ENCODE measurements around the gene MAGEA8. TPM values are rescaled to one million over a fixed set of nuclear protein-coding genes. Genes with fewer than 3 reads are reported as not detected.

MAGEA8 gene
- total and polyA plus RNA-seq, 2 donors (not counting 3 experiments of a cell fraction or from before 2014, with no cell fraction given) = not detected

- no peaks in the 10 kb centered on the region for H3K27me3 ChIP-seq (ENCODE audit: control insufficient read depth in 2 of 2, insufficient read depth in 2 of 2, low read length in 2 of 2)
- TF ChIP-seq EZH2 (IDR thresholded peaks at IDR 0.05; ENCODE audit: borderline replicate concordance, low read depth, low read length, severe bottlenecking) (no peak), POLR2AphosphoS5 (IDR thresholded peaks at IDR 0.05; ENCODE audit: insufficient read depth, low read depth, low read length) (no peak), CTCF (IDR thresholded peaks at IDR 0.05; ENCODE audit: extremely low read depth in 1 of 2, insufficient read depth in 1 of 2, low read depth in 1 of 2, low read length in 2 of 2) (no peak), GATA2 (IDR thresholded peaks at IDR 0.05; ENCODE audit: insufficient read depth, insufficient read length, low read depth, low read length) (no peak)
- FAIRE-seq (no peak), DNase-seq (ENCODE audit: low read depth, low spot score) (no peak)
- CTCF ChIA-PET = no interaction called here
- POLR2A ChIA-PET = no interaction called here
- H3K9ac ChIP-seq (replicated peaks; ENCODE audit: extremely low read depth, insufficient read depth, low read length) = no peak overlapping the region
- no peak overlapping the region for H3K4me3 ChIP-seq (replicated peaks in 1 of 3; ENCODE audit: insufficient read depth in 1 of 3, low read depth in 1 of 3, low read length in 3 of 3)
- no peaks in the 10 kb centered on the region for H3K79me2 ChIP-seq (ENCODE audit: control insufficient read depth, insufficient read depth, low read length)
- intact Hi-C loops (cut with micrococcal nuclease) (no loop called here), dilution Hi-C loops (cut with MboI; ENCODE audit: extremely low pct_ligation_motif_present, low sequenced_read_pairs) (no loop called here)
- H3K9me1 ChIP-seq (replicated peaks; ENCODE audit: control insufficient read depth, extremely low read depth, insufficient read depth, low read length) = no peaks in the 10 kb centered on the region
- H3K36me3 ChIP-seq (ENCODE audit: control insufficient read depth in 2 of 2, extremely low read depth in 1 of 2, insufficient read depth in 2 of 2, low read length in 2 of 2) = no peaks in the 10 kb centered on the region
- H3K9me3 ChIP-seq (replicated peaks; ENCODE audit: control insufficient read depth, insufficient read depth, low read length) = no peaks in the 10 kb centered on the region
- no TSS peak for BruUV-seq (replicated peaks)
- H3K4me2 ChIP-seq (ENCODE audit: insufficient read depth, low read length) = no peak overlapping the region
- no peak overlapping the region for H2AFZ ChIP-seq (ENCODE audit: low read depth, low read length)
- no peaks in the 10 kb centered on the region for H3K4me1 ChIP-seq (ENCODE audit: control insufficient read depth, extremely low read depth, insufficient read depth, low read length)
- H3K27ac ChIP-seq (ENCODE audit: insufficient read depth, low read depth, low read length) = no peak overlapping the region
- H4K20me1 ChIP-seq (replicated peaks; ENCODE audit: control insufficient read depth, extremely low read depth, insufficient read depth, low read length) = no peaks in the 10 kb centered on the region
These were observed 29.3 kb downstream of the MAGEA8 start for GRCh38 chrX:149910178-149910695.

- Histone ChIP-seq H3K27me3 (ENCODE audit: control insufficient read depth in 2 of 2, insufficient read depth in 2 of 2, low read length in 2 of 2) (no peaks in the 10 kb centered on the region), H3K9me3 (replicated peaks; ENCODE audit: control insufficient read depth, insufficient read depth, low read length) (no peaks in the 10 kb centered on the region), H4K20me1 (replicated peaks; ENCODE audit: control insufficient read depth, extremely low read depth, insufficient read depth, low read length) (no peaks in the 10 kb centered on the region), H3K4me3 (replicated peaks in 1 of 3; ENCODE audit: insufficient read depth in 1 of 3, low read depth in 1 of 3, low read length in 3 of 3) (no peak overlapping the region), H3K36me3 (ENCODE audit: control insufficient read depth in 2 of 2, extremely low read depth in 1 of 2, insufficient read depth in 2 of 2, low read length in 2 of 2) (no peaks in the 10 kb centered on the region), H3K9ac (replicated peaks; ENCODE audit: extremely low read depth, insufficient read depth, low read length) (no peak overlapping the region), H2AFZ (ENCODE audit: low read depth, low read length) (no peak overlapping the region), H3K4me2 (ENCODE audit: insufficient read depth, low read length) (no peak overlapping the region), H3K4me1 (ENCODE audit: control insufficient read depth, extremely low read depth, insufficient read depth, low read length) (no peaks in the 10 kb centered on the region), H3K9me1 (replicated peaks; ENCODE audit: control insufficient read depth, extremely low read depth, insufficient read depth, low read length) (no peaks in the 10 kb centered on the region), H3K79me2 (ENCODE audit: control insufficient read depth, insufficient read depth, low read length) (no peaks in the 10 kb centered on the region), H3K27ac (ENCODE audit: insufficient read depth, low read depth, low read length) (no peak overlapping the region)
- ChIA-PET POLR2A (no interaction called here), CTCF (no interaction called here)
- intact Hi-C loops (cut with micrococcal nuclease) (no loop called here), dilution Hi-C loops (cut with MboI; ENCODE audit: extremely low pct_ligation_motif_present, low sequenced_read_pairs) (no loop called here)
- no TSS peak for BruUV-seq (replicated peaks)
- DNase-seq (ENCODE audit: low read depth, low spot score) = no peak
- FAIRE-seq = no peak
- TF ChIP-seq EZH2 (IDR thresholded peaks at IDR 0.05; ENCODE audit: borderline replicate concordance, low read depth, low read length, severe bottlenecking) (no peak), GATA2 (IDR thresholded peaks at IDR 0.05; ENCODE audit: insufficient read depth, insufficient read length, low read depth, low read length) (no peak), CTCF (IDR thresholded peaks at IDR 0.05; ENCODE audit: extremely low read depth in 1 of 2, insufficient read depth in 1 of 2, low read depth in 1 of 2, low read length in 2 of 2) (no peak), MAX (IDR thresholded peaks at IDR 0.05; ENCODE audit: insufficient read depth, insufficient read length) (no peak), MYC (IDR thresholded peaks at IDR 0.05; ENCODE audit: low read depth, low read length) (no peak), POLR2AphosphoS5 (IDR thresholded peaks at IDR 0.05; ENCODE audit: insufficient read depth, low read depth, low read length) (no peak), POLR2A (IDR thresholded peaks at IDR 0.05; ENCODE audit: low read depth, low read length) (no peak), JUN (IDR thresholded peaks at IDR 0.05; ENCODE audit: borderline replicate concordance, insufficient read depth, insufficient read length, low read depth) (no peak), FOS (IDR thresholded peaks at IDR 0.05; ENCODE audit: borderline replicate concordance, insufficient read depth, low read length) (no peak)
These were observed 35.9 kb downstream of the MAGEA8 start for GRCh38 chrX:149916745-149917392.

All from endothelial cell of umbilical vein (primary cell).